Middle frontal gyrus (tissue), 1 donor: Measurements from ENCODE around the gene BIN2.
"Not testable (repeated sequence)": the region's sequence is repeated elsewhere in the genome, so short reads cannot be mapped to it uniquely, and the experiment has no call there.

ENCODE experiments used
- DNase-seq: peaks from one replicate; pipeline ENCODE4 v3.0.0-alpha.2; 2015; ENCODE audit warnings: low spot score; ENCODE audit errors: extremely low spot score

The BIN2 gene

DNA sequence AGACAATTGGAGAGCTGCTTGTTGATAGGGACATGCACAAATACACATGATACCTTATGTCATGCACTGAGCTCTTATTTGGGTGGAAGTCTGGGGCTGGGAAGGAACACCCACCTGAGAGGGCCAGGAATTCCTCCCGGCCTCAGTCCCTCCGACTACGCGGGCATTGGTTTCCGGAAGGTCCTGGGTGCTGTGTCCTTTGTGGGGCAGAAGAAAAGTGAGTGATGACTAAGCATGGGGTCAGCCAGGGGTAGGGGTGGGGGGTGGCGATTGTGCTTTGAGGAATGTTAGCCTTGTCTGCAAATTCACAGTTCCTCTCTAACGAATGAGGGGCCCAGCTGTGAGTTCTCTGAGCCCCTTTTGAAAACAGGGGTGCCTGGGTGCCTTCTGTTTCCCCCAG lies 21.7 kb upstream of the BIN2 start:
- no peak for DNase-seq

GRCh38 chr12:51343201-51343600 lies 19.2 kb upstream of the BIN2 start:
- DNase-seq: no peak

- DNase-seq: no peak
These were observed 18.4 kb upstream of the BIN2 start for GRCh38 chr12:51342416-51342815.

- DNase-seq: peak; percentile 56
These were observed 17.5 kb upstream of the BIN2 start for GRCh38 chr12:51341251-51342007.

DNA sequence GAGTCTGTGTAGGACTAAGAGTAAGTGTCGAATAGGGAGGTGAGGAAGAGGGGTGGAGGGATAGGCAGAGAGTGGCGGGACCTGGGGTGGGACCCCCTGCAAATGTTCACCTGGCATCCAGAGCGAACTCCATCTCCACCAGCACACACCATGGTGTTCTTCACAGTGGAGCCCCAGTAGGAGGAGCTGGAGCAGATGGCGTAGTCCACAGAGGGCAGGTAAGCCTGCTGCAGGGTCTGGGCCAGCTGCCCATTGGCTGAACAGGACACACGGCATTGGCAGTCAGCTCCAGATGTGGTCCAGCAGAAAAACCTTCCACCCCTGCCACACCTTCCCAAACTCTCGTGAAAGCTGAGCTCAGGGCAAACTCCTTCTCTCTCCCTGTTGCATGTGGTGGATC lies 15.8 kb upstream of the BIN2 start:
- no peak for DNase-seq

- DNase-seq: not testable (repeated sequence)
These were observed 13.4 kb upstream of the BIN2 start for GRCh38 chr12:51337336-51337735.

DNA sequence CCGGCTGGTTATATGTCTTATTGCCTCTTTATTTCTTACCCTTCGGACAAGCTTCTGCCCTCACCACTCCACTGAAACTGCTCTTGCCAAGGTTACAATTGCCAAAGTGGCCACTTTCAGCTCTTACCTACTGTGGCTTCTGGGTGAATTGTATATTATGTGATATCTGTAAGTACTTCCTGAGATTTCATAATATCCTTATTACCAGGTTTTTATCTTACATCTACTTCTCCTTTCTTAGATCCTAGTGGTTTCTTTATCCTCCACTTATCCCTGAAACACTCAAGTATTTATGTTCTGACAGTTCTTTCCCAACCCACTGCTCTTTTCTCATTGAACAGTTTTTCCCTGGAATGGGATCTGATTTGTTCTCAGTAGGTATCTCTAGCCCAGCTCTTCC lies 12.0 kb upstream of the BIN2 start:
- no peak for DNase-seq

GRCh38 chr12:51334764-51335163 lies 10.8 kb upstream of the BIN2 start:
- no peak for DNase-seq

- no peak for DNase-seq
These were observed 9.6 kb upstream of the BIN2 start for GRCh38 chr12:51333536-51333935.

DNA sequence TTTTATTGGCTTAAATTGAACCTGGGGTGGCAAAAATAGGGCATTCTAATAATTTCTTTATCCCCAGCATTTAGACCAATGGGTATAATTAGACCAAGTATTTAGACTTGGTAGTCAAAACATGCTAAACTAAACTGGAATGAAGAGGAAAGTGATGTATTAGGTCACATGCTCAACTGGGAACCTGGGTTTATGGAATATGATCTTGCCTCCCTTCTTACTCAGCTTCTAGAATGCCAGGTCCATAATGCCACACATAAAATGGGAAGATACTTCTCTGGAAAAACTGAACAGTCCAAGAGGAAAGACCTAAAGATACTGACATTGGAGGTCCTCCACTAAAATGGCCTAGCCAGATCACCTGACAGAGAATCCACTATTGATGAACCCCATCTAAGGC lies 6.2 kb upstream of the BIN2 start:
- DNase-seq: no peak

GRCh38 chr12:51329742-51330141 lies 5.8 kb upstream of the BIN2 start:
- no peak for DNase-seq

GRCh38 chr12:51328587-51328986 lies 4.6 kb upstream of the BIN2 start:
- DNase-seq: no peak

DNA sequence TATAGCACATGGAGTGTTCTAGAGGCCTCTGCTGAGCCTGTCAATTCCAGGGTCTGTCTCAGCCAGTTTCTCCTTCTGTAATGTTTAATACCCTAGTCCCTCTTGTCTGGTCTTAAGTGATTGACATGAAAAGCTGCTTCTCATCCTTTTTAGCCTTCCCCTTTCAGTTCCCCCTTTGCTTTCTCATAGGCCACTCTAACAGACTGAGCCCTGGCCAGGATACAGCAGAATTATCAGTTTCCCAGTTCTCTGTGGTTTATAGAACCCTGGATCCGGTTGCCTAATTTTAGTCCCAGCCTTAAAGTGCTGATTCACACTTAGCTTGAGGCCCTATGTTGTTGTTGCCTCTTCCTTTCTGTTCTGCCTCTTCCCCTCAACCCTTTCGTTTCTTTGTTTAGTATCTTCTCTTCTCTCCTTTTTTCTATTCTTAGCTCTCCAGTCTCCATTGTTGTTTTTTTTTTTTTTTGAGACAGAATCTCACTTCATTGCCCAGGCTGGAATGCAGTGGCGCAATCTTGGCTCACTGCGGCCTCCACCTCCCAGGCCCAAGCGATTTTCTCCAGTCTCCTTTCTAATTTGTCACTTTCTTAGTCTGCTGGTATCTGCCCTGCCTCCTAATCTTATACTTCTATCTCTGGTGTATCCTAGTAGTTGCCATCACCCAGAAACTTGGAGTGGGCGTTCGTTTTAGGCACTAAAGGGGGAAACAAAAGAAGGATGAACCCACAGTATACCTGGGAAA lies 2.9 kb upstream of the BIN2 start:
- no peak for DNase-seq

DNA sequence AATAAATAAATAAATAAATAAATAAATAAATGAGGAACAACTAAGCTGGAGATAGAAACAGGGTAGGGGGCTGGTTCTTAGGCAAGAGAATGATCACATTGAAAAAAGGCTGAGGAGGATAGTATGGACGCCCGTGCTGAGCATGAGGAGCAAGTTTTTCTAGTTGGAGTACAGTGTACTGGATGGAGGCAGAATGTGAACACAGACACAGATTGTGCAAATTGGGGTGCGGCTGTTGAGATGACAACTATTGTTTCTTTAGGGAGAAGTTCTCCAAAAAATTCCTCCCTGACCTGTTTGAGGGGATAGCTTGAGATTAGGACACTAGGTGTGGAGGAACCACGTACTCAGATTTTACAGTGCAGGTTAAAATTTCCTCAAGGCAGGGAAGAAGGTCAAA lies 979 bp upstream of the BIN2 start:
- no peak for DNase-seq

GRCh38 chr12:51323317-51323960 lies 535 bp downstream of the BIN2 start:
- no peak for DNase-seq

DNA sequence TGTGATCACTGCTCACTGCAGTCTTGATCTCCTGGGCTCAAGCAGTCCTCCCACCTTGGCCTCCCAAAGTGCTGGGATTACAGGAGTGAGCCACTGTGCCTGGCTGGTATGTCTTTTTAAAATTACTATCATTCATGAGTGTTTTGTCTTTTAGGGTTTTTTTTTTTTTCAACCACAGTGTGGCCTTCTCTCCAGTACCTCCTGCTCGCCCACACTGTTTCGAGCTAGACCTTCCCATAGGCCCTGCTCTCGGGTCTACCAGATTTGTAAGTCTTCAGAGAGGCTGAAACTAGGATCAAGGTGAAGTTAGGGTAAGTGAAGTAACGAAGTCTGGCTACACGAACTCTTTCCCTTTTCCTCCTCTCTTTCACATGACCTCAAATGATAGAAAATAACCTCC lies 1.5 kb downstream of the BIN2 start:
- DNase-seq: no peak

DNA sequence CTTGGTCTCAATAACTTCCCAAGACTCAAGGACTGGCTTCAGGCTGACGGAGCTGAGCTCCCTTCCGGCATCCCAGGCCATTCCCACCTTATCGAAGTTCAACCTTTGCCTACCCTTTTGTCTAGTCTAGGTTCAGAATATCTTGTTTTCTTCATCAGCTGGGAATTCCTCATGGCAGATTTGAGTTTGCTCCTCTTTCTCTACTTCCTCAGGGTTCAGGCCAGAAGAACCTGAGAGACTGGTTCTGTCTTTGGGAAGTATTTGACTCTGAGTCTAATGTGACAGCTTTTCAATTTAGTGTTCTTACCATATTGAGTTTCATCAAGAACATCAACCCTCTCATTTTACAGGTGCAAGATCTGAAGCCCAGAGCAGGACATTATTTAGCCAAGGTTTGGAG lies 2.1 kb downstream of the BIN2 start:
- no peak for DNase-seq

DNA sequence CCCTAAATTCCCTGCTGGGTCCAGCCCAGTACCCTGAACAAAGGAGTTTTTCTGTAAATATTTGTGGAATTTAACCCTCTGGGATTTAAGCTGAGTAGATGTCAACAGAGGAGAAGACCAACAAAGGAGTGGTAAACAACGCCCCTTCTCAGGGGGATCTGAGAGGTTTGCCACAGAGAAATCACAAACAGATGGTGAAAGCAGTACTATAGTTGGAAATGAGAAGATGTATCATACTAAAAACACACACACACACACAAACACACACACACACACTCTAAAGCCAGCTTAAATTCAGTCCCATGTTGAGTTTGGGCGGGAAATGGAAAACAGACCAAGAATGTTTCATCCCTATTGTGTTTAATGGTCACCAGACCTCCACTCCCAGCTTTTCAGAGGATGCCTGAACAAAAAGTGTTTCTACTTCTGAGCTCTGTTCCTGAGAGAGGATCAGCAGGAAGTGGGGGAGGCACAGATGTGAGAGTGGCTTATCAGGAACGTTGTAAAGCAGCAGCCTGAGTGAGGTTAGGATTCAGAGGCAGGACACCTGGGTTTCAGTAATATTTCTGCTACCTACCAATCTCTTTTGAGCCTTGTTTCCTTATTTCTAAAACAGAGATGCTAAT lies 3.2 kb downstream of the BIN2 start:
- no peak for DNase-seq

DNA sequence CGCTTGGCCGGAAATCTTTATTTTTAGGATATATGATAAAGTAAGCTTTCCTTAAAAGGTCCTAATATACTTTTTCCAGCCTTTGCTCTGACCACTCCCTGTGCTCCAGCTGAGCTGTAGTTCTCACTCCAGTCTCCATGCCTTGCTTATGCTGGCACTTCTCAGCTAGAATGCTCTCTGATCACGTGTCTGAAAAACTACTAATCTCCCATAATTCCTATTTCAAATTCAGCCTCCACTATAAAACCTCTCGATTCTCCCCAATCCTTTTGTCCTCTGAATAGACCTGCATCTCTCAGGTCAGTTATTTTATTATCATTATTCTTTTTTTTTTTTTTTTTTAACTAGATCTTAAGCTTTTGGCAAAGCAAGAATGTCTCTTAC lies 3.7 kb downstream of the BIN2 start:
- DNase-seq: no peak

DNA sequence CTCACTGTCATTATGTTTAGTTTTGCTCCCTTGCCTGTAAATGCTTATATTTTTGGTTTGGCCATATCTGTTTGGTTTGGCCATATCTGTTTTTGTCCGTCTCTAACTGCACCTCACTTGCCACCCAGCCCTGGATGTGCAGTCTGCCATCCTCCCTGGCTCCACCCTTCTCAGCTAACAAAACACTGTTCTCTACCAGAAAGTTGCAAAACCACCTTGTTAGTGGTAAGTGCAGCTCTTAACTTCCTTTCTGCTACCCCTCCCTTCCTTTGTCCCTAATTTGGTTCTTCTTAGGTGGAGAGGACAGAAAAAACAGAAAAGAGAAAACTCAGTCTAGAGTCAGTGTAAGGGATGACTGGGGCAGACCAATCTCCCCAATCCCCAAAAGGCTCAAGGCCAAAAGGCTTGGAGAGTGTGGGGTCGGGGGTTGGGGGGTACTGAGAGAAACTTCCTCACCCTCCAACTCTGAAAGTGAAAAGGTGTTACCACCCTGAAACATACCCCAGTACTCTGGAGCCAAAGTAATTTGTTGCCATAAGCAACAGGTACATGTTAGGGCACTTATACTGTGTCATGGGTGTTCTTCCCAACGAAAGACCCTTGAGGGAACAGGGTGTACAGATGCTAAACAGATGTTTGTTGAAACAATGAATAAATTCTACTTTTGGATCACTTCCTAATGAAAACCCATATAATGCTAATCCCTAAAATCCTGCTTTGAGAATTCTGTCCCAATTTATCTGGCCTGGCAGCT lies 5.0 kb downstream of the BIN2 start:
- no peak for DNase-seq

GRCh38 chr12:51318057-51318806 lies 5.7 kb downstream of the BIN2 start:
- DNase-seq: not testable (repeated sequence)
